ENCODE measurements around the gene RNF167. TPM values are rescaled to one million over a fixed set of nuclear protein-coding genes. Genes with fewer than 3 reads are reported as not detected.

Gene RNF167
- total and polyA plus RNA-seq, 2 of the 13 experiments (the other 11 are each of a cell fraction or from before 2014, with no cell fraction given), result 44.1 to 45.4 TPM

DNA sequence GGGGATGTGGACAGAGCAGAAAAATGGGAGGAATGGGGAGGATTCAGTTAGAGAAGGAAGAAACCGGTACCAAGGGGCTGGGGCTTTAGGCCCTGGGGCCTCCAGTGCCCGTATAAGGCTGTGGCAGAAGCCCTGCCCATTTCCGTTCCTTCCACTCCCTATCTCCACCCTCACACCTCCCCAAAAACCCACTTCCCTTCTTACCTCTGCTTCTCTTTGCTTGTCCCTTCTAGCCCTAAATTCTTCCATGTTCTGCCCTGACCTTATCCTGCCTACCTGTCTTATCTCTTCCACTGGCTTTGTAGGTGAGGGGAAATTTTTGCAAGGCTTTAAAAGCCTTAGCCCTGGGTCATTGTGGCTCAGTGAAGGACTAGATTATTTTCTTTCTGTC is 4.1 kb downstream of the RNF167 start:
- peaks cover 63% of the 10 kb centered on the region for H3K79me2 ChIP-seq (ENCODE audit: insufficient read depth, low read length)
- DNase-seq (ENCODE audit: low spot score) (no peak), FAIRE-seq (no peak), ATAC-seq (no peak)
- TF ChIP-seq POLR2G (IDR thresholded peaks at IDR 0.05; ENCODE audit: low read depth, low read length), result peak; percentile 4; the same call in 1 of the 2 replicates
- no peak for TF ChIP-seq MTF1 (CRISPR knock-in tag; IDR thresholded peaks at IDR 0.05)
- TF ChIP-seq ZNF782 (CRISPR knock-in tag; IDR thresholded peaks at IDR 0.05; ENCODE audit: borderline replicate concordance), result no peak
- no peak for TF ChIP-seq ATF1 (CRISPR knock-in tag; IDR thresholded peaks at IDR 0.05)
- no peak for TF ChIP-seq MED8 (CRISPR knock-in tag; IDR thresholded peaks at IDR 0.05; ENCODE audit: insufficient replicate concordance)
- TF ChIP-seq KMT2B (CRISPR knock-in tag; IDR thresholded peaks at IDR 0.05), result no peak
- TF ChIP-seq CEBPG (CRISPR knock-in tag; IDR thresholded peaks at IDR 0.05), result no peak
- TF ChIP-seq ONECUT2 (CRISPR knock-in tag; IDR thresholded peaks at IDR 0.05), result no peak
- TF ChIP-seq, protein P1, sequence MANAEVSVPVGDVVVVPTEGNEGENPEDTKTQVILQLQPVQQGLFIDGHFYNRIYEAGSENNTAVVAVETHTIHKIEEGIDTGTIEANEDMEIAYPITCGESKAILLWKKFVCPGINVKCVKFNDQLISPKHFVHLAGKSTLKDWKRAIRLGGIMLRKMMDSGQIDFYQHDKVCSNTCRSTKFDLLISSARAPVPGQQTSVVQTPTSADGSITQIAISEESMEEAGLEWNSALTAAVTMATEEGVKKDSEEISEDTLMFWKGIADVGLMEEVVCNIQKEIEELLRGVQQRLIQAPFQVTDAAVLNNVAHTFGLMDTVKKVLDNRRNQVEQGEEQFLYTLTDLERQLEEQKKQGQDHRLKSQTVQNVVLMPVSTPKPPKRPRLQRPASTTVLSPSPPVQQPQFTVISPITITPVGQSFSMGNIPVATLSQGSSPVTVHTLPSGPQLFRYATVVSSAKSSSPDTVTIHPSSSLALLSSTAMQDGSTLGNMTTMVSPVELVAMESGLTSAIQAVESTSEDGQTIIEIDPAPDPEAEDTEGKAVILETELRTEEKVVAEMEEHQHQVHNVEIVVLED (CRISPR knock-in tag; IDR thresholded peaks at IDR 0.05; ENCODE audit: borderline replicate concordance), result no peak
- no peak for TF ChIP-seq DR1 (CRISPR knock-in tag; IDR thresholded peaks at IDR 0.05)
- TF ChIP-seq, protein P2, sequence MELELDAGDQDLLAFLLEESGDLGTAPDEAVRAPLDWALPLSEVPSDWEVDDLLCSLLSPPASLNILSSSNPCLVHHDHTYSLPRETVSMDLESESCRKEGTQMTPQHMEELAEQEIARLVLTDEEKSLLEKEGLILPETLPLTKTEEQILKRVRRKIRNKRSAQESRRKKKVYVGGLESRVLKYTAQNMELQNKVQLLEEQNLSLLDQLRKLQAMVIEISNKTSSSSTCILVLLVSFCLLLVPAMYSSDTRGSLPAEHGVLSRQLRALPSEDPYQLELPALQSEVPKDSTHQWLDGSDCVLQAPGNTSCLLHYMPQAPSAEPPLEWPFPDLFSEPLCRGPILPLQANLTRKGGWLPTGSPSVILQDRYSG (CRISPR knock-in tag; IDR thresholded peaks at IDR 0.05), result no peak
- TF ChIP-seq HNRNPK (IDR thresholded peaks at IDR 0.05; ENCODE audit: low read depth, low read length, poor library complexity, severe bottlenecking), result peak; percentile 76
- TF ChIP-seq ZFAT (CRISPR knock-in tag; conservative IDR thresholded peaks at IDR 0.05), result no peak
- TF ChIP-seq RBFOX2 (IDR thresholded peaks at IDR 0.05; ENCODE audit: low read depth, low read length), result peak; percentile 68
- no peak for TF ChIP-seq ZNF33A (CRISPR knock-in tag; IDR thresholded peaks at IDR 0.05; ENCODE audit: borderline replicate concordance)
- peak overlapping the region; percentile 38 for H3K27ac ChIP-seq (ENCODE audit: extremely low read length, insufficient read depth, low read length)
- peaks cover 33% of the 10 kb centered on the region for H4K20me1 ChIP-seq (ENCODE audit: insufficient read depth, low read length)
- 89% methylated on average over 3 of the region's 3 CpGs for WGBS (ENCODE audit: low lambda C conversion rate)
- no peak overlapping the region for H3K9ac ChIP-seq (ENCODE audit: insufficient read depth, low read depth, low read length)
- H3K9me3 ChIP-seq (ENCODE audit: low read length), result no peaks in the 10 kb centered on the region
- CTCF ChIA-PET (ENCODE audit: low intra/inter-chr PET ratio, low total read pairs), result no interaction called here
- H3K36me3 ChIP-seq (replicated peaks in 1 of 2; ENCODE audit: control insufficient read depth in 1 of 2, insufficient read depth in 2 of 2, low read length in 2 of 2), result peaks cover 18 to 37% of the 10 kb centered on the region in 2 experiments
- H2AFZ ChIP-seq (ENCODE audit: low read length), result no peak overlapping the region
- no TSS peak for BruUV-seq (replicated peaks)
- POLR2A ChIA-PET, result interaction anchor here (1.6 to 10.0 kb wide), 2 partner anchors 23 to 24 kb away, joined by 6 to 273 read pairs; partner anchors contain the start of gene SPAG7
- in situ Hi-C loops (cut with HindIII; ENCODE audit: extremely low pct_ligation_motif_present, low pct_unique_long_range_greater_than_20kb) (no loop called here), intact Hi-C loops (cut with micrococcal nuclease; ENCODE audit: unreplicated experiment) (no loop called here)
- H3K4me1 ChIP-seq (ENCODE audit: insufficient read depth, low read length), result peaks cover 38% of the 10 kb centered on the region
- H3K27me3 ChIP-seq (ENCODE audit: control insufficient read depth in 1 of 2, insufficient read depth in 2 of 2, low read length in 2 of 2), result no peaks in the 10 kb centered on the region; a peak in 1 of 5 replicates
- H3K4me3 ChIP-seq (replicated peaks in 1 of 3; ENCODE audit: insufficient read depth in 1 of 3, low read depth in 2 of 3, low read length in 3 of 3), result no peak overlapping the region
- no peak overlapping the region for H3K4me2 ChIP-seq (ENCODE audit: low read depth, low read length)

Measured in HepG2 (cell line).